GM21529 (cell line): Measurements from ENCODE around the gene PACRG.

Source experiments
- ATAC-seq: cut with Tn5 transposase; IDR thresholded peaks from one replicate; pipeline ENCODE4 v1.9.1; 2021; ENCODE audit not compliant: unreplicated experiment

PACRG gene

DNA sequence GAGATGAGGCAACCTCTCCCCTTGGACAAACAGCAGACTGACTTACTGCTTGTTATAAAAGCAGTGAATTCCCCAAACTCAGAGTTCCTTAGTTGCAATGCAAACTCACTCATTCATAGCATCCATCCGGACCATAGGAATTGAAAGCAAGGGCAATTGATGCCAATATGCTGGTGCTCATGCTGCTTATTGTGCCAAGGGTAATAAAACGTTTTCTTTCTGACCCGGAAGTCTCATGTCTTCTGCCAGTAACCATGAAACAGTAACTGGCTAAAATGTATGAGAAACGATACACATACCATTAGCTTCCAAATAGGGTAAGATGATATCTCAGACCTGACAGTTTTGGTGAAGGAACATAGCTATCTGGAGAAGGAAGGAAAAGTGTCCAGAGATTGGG is 18.3 kb upstream of the PACRG start:
- ATAC-seq = no peak

- no peak for ATAC-seq
These were observed 17.4 kb upstream of the PACRG start for GRCh38 chr6:162710419-162710818.

GRCh38 chr6:162710936-162711335 is 16.8 kb upstream of the PACRG start:
- no peak for ATAC-seq

DNA sequence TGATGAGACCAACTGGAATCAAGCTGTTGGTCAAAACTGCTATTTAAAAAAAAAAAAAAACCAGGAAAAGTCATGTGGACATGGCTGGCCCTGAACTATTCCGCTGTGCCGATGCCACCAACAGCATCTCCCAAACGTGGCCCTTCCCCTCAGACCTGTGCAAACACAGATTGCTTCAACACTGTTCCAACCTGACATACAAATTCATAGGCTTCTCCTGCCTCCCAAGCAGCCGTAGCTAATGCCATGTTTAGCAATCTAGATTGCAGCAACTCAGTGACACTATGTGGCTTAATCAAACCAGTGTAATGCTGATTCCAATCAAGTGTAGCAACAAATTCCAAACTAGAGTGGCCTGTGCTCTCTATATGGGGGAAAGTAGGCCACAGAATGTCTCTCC is 16.4 kb upstream of the PACRG start:
- no peak for ATAC-seq

GRCh38 chr6:162712694-162713093 is 15.1 kb upstream of the PACRG start:
- no peak for ATAC-seq

DNA sequence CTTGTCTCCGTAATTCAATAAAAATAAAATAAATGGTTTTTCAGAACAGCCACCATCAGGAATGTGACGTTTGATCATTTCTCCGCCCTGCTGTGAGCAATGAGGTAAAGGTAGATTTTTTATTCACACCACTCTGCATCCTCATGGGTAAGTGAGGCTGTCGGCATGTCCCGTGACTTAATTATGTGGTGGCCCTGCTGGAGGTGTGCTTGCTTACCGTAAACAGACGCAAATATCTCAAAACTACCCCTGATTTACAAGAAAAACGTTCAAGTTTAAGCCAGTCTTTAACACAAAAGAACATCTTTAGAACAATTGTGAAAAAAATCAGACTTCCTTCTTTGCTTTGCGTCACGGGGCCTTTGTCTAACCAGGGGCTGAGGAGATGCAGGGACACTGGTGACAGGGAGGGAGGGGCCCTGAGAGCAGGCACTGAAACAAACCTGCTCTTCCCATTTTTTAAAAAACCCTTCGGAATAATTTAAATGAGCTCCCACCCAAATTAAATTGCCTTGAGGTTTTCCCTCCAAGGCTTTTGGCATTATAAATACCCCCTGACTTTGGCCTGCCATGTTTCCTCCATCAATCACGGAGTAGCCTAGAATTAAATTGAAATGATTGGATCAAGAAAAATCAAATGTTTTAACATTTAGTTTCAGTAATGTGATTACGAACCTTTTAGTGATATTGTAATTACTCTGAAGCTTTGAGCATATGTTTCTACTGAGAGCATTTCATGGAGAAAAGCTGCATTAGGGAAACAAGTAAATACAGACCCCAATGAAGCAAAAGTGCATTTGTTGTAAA is 13.6 kb upstream of the PACRG start:
- no peak for ATAC-seq

GRCh38 chr6:162715601-162716000 is 12.2 kb upstream of the PACRG start:
- no peak for ATAC-seq

- ATAC-seq = no peak
These were observed 8.2 kb upstream of the PACRG start for GRCh38 chr6:162719528-162719927.

- no peak for ATAC-seq
These were observed 6.4 kb upstream of the PACRG start for GRCh38 chr6:162721404-162721687.

GRCh38 chr6:162722226-162722625 is 5.5 kb upstream of the PACRG start:
- ATAC-seq = no peak

- ATAC-seq = no peak
These were observed 5.1 kb upstream of the PACRG start for GRCh38 chr6:162722633-162723032.

- ATAC-seq = peak; percentile 4
These were observed 840 bp upstream of the PACRG start for GRCh38 chr6:162726947-162727321.

- no peak for ATAC-seq
These were observed 423 bp downstream of the PACRG start for GRCh38 chr6:162728197-162728596.

GRCh38 chr6:162728706-162729105 is 932 bp downstream of the PACRG start:
- no peak for ATAC-seq

DNA sequence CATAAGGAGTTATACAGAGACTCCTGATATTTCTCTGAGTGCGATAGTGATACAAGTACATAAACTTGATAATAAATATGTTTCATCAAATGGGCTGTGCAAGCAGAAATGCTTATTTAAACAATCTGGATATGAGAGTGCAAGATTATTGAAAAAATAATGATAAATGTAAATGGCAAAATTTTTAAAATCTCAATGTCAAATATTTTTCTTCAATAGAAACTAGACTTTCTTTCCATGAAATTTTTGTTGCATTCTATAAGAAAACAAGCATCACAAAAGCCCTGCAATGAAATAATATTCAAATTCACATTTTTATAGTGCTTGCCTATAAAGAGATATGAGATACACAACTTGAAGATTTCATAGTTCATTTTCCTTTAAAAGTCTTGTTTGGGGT is 2.7 kb downstream of the PACRG start:
- ATAC-seq = no peak

DNA sequence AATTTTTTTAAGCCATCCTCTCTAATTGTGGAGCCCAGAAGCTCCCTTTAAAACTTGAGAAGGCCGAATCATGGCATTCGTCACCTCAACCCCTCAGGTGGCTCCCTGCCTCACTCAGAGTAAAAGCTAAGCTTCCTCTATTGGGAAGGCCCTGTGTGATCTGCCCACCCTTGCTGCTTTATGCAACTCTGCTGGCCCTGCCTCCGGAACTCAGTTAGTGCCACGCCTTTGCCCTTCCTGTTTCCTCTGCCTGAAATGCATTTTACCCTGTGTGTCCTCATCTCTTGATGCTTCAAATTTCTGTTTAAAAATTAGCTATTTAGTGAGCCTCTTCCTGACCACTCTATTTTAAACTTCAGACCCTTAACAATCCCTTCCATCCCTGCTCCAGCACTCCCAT is 5.7 kb downstream of the PACRG start:
- no peak for ATAC-seq

DNA sequence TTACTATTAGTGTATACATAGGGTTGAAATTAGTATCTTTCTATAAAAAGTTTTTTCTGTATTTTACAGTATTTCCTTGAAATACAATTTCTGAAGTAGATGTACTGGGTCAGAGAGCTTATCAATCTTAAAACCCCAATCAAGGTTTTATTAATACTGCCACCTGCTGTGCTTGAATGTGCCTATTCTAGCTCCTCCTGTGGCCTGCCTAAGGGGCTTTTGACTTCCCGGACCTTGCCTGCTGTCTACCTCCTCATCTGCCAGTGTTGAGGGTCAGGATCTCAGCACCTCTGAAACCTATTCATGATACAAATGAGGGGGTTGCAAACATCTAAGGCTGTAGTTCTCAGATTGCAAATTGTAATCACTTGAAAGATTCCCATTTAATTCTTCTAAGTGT is 9.2 kb downstream of the PACRG start:
- ATAC-seq = no peak

GRCh38 chr6:162750776-162751175 is 23.0 kb downstream of the PACRG start:
- no peak for ATAC-seq

- no peak for ATAC-seq
These were observed 23.6 kb downstream of the PACRG start for GRCh38 chr6:162751211-162751859.

DNA sequence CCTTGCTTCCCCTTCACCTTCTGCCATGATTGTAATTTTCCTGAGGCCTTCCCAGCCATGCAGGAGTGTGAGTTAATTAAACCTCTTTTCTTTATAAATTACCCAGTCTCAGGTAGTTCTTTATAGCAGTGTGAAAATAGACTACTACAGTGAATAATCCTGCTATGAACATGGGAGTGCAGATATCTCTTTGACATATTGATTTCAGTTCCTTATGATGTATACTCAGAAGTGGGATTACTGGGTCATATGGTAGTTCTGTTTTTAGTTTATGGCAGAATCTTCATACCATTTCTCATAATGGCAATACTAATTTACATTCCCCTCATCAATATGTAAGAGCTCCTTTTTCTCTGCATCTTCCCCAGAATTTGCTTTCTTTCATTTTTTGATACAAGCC is 26.0 kb downstream of the PACRG start:
- ATAC-seq = no peak

GRCh38 chr6:162770136-162770535 is 42.4 kb downstream of the PACRG start:
- no peak for ATAC-seq

- no peak for ATAC-seq
These were observed 43.2 kb downstream of the PACRG start for GRCh38 chr6:162770955-162771354.

DNA sequence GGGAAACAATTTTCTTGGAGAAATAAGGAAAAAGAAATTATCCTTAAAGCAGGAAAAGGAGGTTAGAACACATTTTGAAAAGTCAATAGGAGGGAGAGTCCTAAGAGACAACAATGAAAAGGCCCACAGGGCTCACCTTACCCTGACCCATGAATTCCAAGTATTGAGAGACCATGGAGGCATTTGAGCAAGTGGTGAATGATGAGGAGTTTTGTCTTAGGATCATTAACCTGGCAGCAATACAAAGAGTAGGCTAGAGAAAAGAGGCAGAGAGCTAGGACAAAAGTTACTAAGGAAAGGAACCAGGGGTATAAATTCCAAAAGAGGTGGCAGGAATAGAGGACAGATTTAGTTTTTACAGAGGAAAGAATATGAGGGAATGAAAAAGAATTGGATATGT is 44.7 kb downstream of the PACRG start:
- no peak for ATAC-seq
